ENCODE data around the gene MEA1. TPM values are rescaled to one million over a fixed set of nuclear protein-coding genes. Genes with fewer than 3 reads are reported as not detected.

Gene MEA1
- total and polyA plus RNA-seq, 2 of the 4 experiments (the other 2 are of a cell fraction): 116 to 126 TPM

- no peak overlapping the region for H3K4ac ChIP-seq (ENCODE audit: low read depth, low read length)
- peaks cover 52% of the 10 kb centered on the region for H3K36me3 ChIP-seq (ENCODE audit: control insufficient read depth, insufficient read depth, low read length)
- H3K23ac ChIP-seq (ENCODE audit: low read depth, low read length): no peak overlapping the region
- ChIA-PET POLR2A (ENCODE audit: unreplicated experiment) (no interaction called here), CTCF (no interaction called here)
- H3K4me1 ChIP-seq (ENCODE audit: control insufficient read depth, insufficient read depth, low read length): peaks cover 18% of the 10 kb centered on the region
- H3K9me1 ChIP-seq (ENCODE audit: insufficient read depth, low read length): peaks cover 20% of the 10 kb centered on the region
- H4K91ac ChIP-seq (ENCODE audit: insufficient read depth, low read depth, low read length): no peak overlapping the region
- no peak overlapping the region for H2AK9ac ChIP-seq (replicated peaks; ENCODE audit: low read depth, low read length, poor library complexity)
- 56 to 100% methylated on average over 1 to 3 of the region's 7 CpGs for WGBS, 2 experiments (ENCODE audit: extremely low coverage in 2 of 2, insufficient read length in 1 of 2)
- no peak overlapping the region for H2AFZ ChIP-seq (replicated peaks; ENCODE audit: low read length, poor library complexity)
- H4K8ac ChIP-seq (ENCODE audit: low read depth in 2 of 2, low read length in 2 of 2): no peak overlapping the region
- DNase-seq (no peak), ATAC-seq (ENCODE audit: low read depth) (no peak)
- H3K4me3 ChIP-seq (ENCODE audit: insufficient read depth, low read depth, low read length): no peak overlapping the region
- no peak overlapping the region for H2BK5ac ChIP-seq (ENCODE audit: low read depth, low read length, poor library complexity, severe bottlenecking)
- in situ Hi-C loops (cut with MboI; ENCODE audit: low sequenced_read_pairs): no loop called here
- TF ChIP-seq CTCF (conservative IDR thresholded peaks at IDR 0.05; ENCODE audit: low read depth, low read length): no peak
- TF ChIP-seq POLR2A (IDR thresholded peaks at IDR 0.05; ENCODE audit: low read depth, low read length): no peak
- TF ChIP-seq MXI1 (IDR thresholded peaks at IDR 0.05; ENCODE audit: borderline replicate concordance, low read depth, low read length): no peak
- no peak for TF ChIP-seq MAZ (IDR thresholded peaks at IDR 0.05; ENCODE audit: borderline replicate concordance, low read depth, low read length)
- TF ChIP-seq RFX5 (IDR thresholded peaks at IDR 0.05; ENCODE audit: low read depth, low read length): no peak
- TF ChIP-seq MAFK (IDR thresholded peaks at IDR 0.05; ENCODE audit: low read depth, low read length): no peak
- TF ChIP-seq SMC3 (IDR thresholded peaks at IDR 0.05; ENCODE audit: low read depth, low read length): no peak
- TF ChIP-seq CHD1 (IDR thresholded peaks at IDR 0.05; ENCODE audit: low read depth, low read length): no peak
- TF ChIP-seq RAD21 (IDR thresholded peaks at IDR 0.05; ENCODE audit: low read length): no peak
- TF ChIP-seq NFE2L2 (IDR thresholded peaks at IDR 0.05; ENCODE audit: low read depth, low read length): no peak
- no peak for TF ChIP-seq RCOR1 (IDR thresholded peaks at IDR 0.05; ENCODE audit: insufficient replicate concordance, low read length)
- BruUV-seq (replicated peaks): no TSS peak
- H2AK5ac ChIP-seq (ENCODE audit: low read depth, low read length): no peak overlapping the region
- H4K20me1 ChIP-seq (ENCODE audit: insufficient read depth, low read length): peaks cover 9% of the 10 kb centered on the region; the same call in 1 of the 2 replicates
- H2BK15ac ChIP-seq (ENCODE audit: low read depth, low read length): no peak overlapping the region
- H3K9me3 ChIP-seq (ENCODE audit: control insufficient read depth, insufficient read depth, low read length): no peaks in the 10 kb centered on the region
- H3K4me2 ChIP-seq (ENCODE audit: low read depth, low read length): no peak overlapping the region
- dilution Hi-C loops (cut with HindIII; ENCODE audit: low sequenced_read_pairs, unreplicated experiment): no loop called here
- no peak overlapping the region for H2BK20ac ChIP-seq (ENCODE audit: low read depth, low read length)
- no peaks in the 10 kb centered on the region for H3K27me3 ChIP-seq (ENCODE audit: control insufficient read depth, insufficient read depth, low read length)
- H3K18ac ChIP-seq (ENCODE audit: low read depth, low read length): no peak overlapping the region
- H2BK120ac ChIP-seq (ENCODE audit: low read depth, low read length): no peak overlapping the region
- H3K14ac ChIP-seq (replicated peaks; ENCODE audit: low read depth, low read length): no peak overlapping the region
- no peak overlapping the region for H4K5ac ChIP-seq (ENCODE audit: low read depth, low read length)
- H3K79me1 ChIP-seq (ENCODE audit: low read depth in 1 of 2, low read length in 2 of 2): peaks cover 4 to 24% of the 10 kb centered on the region in 2 experiments; a peak in 3 of 4 replicates
- H3K27ac ChIP-seq (ENCODE audit: insufficient read depth, low read length): no peak overlapping the region
- intact Hi-C loops (cut with micrococcal nuclease): no loop called here
- no peak overlapping the region for H3K9ac ChIP-seq (ENCODE audit: low read depth, low read length)
- no peak overlapping the region for H3K56ac ChIP-seq (ENCODE audit: extremely low read depth, insufficient read depth, low read length)
Observed at GRCh38 chr6:42966571-42966970, 47.2 kb downstream of the MEA1 start.

Data from IMR-90 (cell line).